Gastrocnemius medialis (tissue), 4 donors: ENCODE results near the gene HRNR. TPM values are rescaled to one million over a fixed set of nuclear protein-coding genes. Genes with fewer than 3 reads are reported as not detected.
A peak's percentile ranks its signal among the peaks of the same experiment; 100 is the strongest.

Experiments used
- ATAC-seq, 2 donors: fragments of 150-250 bp; one replicate each; pipeline ENCODE4 v1.9.1; 2016
- DNase-seq, 2 donors: peaks; one replicate each; pipeline ENCODE4 v3.0.0-alpha.2; 2019
- H3K27ac ChIP-seq, 4 donors: fragments of 200-600 bp; sonication (generic); 1 replicate in 1 of 4; 2 replicates in 3 of 4; pipeline ENCODE4 v1.5.1; 2016 to 2018; ENCODE audit warnings: mild to moderate bottlenecking in 2 of 4, moderate library complexity in 1 of 4
- H3K27me3 ChIP-seq, 3 donors: fragments of 200-600 bp; sonication (generic) in 2 of 3; 1 replicate in 1 of 3; 2 replicates in 2 of 3; pipeline versions ENCODE4 v1.5.1 to v1.6.0; 2016 to 2019; ENCODE audit warnings: mild to moderate bottlenecking in 1 of 3, moderate library complexity in 1 of 3
- H3K36me3 ChIP-seq, 2 donors: fragments of 200-600 bp; sonication (generic) in 1 of 2; one replicate each; pipeline ENCODE4 v1.5.1; 2017 to 2018
- H3K4me1 ChIP-seq, 2 donors: fragments of 200-600 bp; sonication (generic) in 1 of 2; one replicate each; pipeline ENCODE4 v1.5.1; 2016 to 2017; ENCODE audit warnings: mild to moderate bottlenecking in 2 of 2
- H3K4me3 ChIP-seq, 4 donors: fragments of 200-600 bp; sonication (generic) in 3 of 4; 1 replicate in 1 of 4; 2 replicates in 3 of 4; pipeline ENCODE4 v1.5.1; 2016 to 2019; ENCODE audit warnings: mild to moderate bottlenecking in 2 of 4
- H3K9me3 ChIP-seq, 3 donors: fragments of 200-600 bp; sonication (generic) in 2 of 3; 1 replicate in 1 of 3; 2 replicates in 2 of 3; pipeline ENCODE4 v1.5.1; 2016 to 2019
- POLR2A ChIP-seq, 2 donors: fragments of 450-650 bp; IDR thresholded peaks; one replicate each; pipeline ENCODE4 v1.6.1; 2017; ENCODE audit warnings: antibody characterized with exemption in 2 of 2, mild to moderate bottlenecking in 2 of 2, moderate library complexity in 2 of 2
- in situ Hi-C, 4 donors: fragments of 200-750 bp; cut with MboI; loops; one replicate each; pipeline versions ENCODE4 v1.15.0 to v1.8.0; 2017; ENCODE audit warnings: low sequenced_read_pairs in 4 of 4
- intact Hi-C: fragments of 100-400 bp; cut with DNase I; formaldehyde crosslinking; loops from one replicate; pipeline ENCODE4 v1.15.1; 2023; ENCODE audit warnings: low total_unique reads
- total RNA-seq, 4 donors: library from RNA; depleted of rRNA; stranded (reverse); fragments of >200 nt; gene quantifications; one replicate each; pipeline versions ENCODE4 v1.1.0 to v1.2.3, GENCODE V29; 2016
- TF ChIP-seq, protein P1 (sequence below), 5 experiments: fragments of 450-650 bp in 3 of 5; fragments of 200-600 bp in 2 of 5; sonication (generic) in 2 of 5; IDR thresholded peaks in 4 of 5; conservative IDR thresholded peaks in 1 of 5; 1 replicate in 4 of 5; 2 replicates in 1 of 5; pipeline ENCODE4 v1.5.1; 2016 to 2019; ENCODE audit warnings: antibody characterized with exemption in 5 of 5, mild to moderate bottlenecking in 3 of 5, moderate library complexity in 3 of 5

Gene HRNR
- total RNA-seq, 4 donors from 2014 or later, result not detected

GRCh38 chr1:152185544-152186391 lies 38.2 kb downstream of the HRNR start:
- no peak overlapping the region for H3K27ac ChIP-seq
- no peaks in the 10 kb centered on the region for H3K4me1 ChIP-seq
- peaks cover 0 to 13% (median 6%) of the 10 kb centered on the region in 3 donors for H3K27me3 ChIP-seq
- intact Hi-C loops (loop anchor here (1.0 kb wide), 1 partner anchor 133 kb away; no protein-coding TSS in a partner anchor), in situ Hi-C loops (loop anchor here in 3 of 4 donors (10.0 to 25.0 kb wide), 3 partner anchors 131 to 277 kb away; no protein-coding TSS in a partner anchor)
- no peak overlapping the region for H3K4me3 ChIP-seq
- H3K36me3 ChIP-seq, result no peaks in the 10 kb centered on the region
- no peaks in the 10 kb centered on the region for H3K9me3 ChIP-seq
- DNase-seq (no peak), ATAC-seq (peak in 1 of 2 donors; percentile 53)
- TF ChIP-seq, protein P1, sequence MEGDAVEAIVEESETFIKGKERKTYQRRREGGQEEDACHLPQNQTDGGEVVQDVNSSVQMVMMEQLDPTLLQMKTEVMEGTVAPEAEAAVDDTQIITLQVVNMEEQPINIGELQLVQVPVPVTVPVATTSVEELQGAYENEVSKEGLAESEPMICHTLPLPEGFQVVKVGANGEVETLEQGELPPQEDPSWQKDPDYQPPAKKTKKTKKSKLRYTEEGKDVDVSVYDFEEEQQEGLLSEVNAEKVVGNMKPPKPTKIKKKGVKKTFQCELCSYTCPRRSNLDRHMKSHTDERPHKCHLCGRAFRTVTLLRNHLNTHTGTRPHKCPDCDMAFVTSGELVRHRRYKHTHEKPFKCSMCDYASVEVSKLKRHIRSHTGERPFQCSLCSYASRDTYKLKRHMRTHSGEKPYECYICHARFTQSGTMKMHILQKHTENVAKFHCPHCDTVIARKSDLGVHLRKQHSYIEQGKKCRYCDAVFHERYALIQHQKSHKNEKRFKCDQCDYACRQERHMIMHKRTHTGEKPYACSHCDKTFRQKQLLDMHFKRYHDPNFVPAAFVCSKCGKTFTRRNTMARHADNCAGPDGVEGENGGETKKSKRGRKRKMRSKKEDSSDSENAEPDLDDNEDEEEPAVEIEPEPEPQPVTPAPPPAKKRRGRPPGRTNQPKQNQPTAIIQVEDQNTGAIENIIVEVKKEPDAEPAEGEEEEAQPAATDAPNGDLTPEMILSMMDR (IDR thresholded peaks at IDR 0.05 in 4 of 5, conservative IDR thresholded peaks at IDR 0.05 in 1 of 5), result peak in 4 of 5 experiments; percentile 43 to 66 (median 52)
- no peak for TF ChIP-seq POLR2A (IDR thresholded peaks at IDR 0.05)

- in situ Hi-C loops, result loop anchor here (5.0 to 25.0 kb wide), 5 partner anchors 126 to 279 kb away; no protein-coding TSS in a partner anchor
- TF ChIP-seq, protein P1 (IDR thresholded peaks at IDR 0.05 in 4 of 5, conservative IDR thresholded peaks at IDR 0.05 in 1 of 5), result no peak
- no peak for TF ChIP-seq POLR2A (IDR thresholded peaks at IDR 0.05)
- Histone ChIP-seq H3K4me3 (no peak overlapping the region), H3K27ac (no peak overlapping the region), H3K4me1 (no peaks in the 10 kb centered on the region), H3K36me3 (no peaks in the 10 kb centered on the region), H3K9me3 (no peaks in the 10 kb centered on the region), H3K27me3 (no peaks in the 10 kb centered on the region)
- ATAC-seq (no peak), DNase-seq (no peak)
- intact Hi-C loops, result no loop called here
Observed at GRCh38 chr1:152182944-152183361, 41.0 kb downstream of the HRNR start.

DNA sequence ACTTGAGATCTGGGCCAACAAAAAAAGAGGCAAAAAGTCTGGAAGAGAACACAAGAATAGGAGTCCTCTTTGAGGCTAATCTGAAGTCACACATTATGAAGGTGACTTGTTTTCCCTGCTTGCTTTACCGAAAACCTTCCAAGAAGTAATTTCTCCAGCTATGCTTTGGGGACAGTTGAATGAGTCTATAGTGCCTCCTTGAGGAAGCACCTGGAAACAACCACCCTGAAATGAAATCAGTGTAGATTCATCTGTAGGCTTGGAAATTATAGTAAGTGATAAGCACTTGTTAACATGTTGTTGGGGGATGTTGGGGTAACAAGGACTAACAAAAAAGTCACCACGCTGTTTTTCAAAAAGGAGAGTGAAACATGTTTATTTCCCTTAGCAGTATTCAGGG lies 41.6 kb downstream of the HRNR start:
- ATAC-seq (no peak), DNase-seq (no peak)
- TF ChIP-seq POLR2A (IDR thresholded peaks at IDR 0.05), result no peak
- TF ChIP-seq, protein P1 (IDR thresholded peaks at IDR 0.05 in 4 of 5, conservative IDR thresholded peaks at IDR 0.05 in 1 of 5), result peak in 1 of 5 experiments; percentile 12
- in situ Hi-C loops (loop anchor here (5.0 to 25.0 kb wide), 5 partner anchors 125 to 280 kb away; no protein-coding TSS in a partner anchor), intact Hi-C loops (no loop called here)
- Histone ChIP-seq H3K4me1 (no peaks in the 10 kb centered on the region), H3K9me3 (no peaks in the 10 kb centered on the region), H3K27ac (no peak overlapping the region), H3K4me3 (no peak overlapping the region), H3K36me3 (no peaks in the 10 kb centered on the region), H3K27me3 (no peaks in the 10 kb centered on the region)

- H3K9me3 ChIP-seq, result no peaks in the 10 kb centered on the region
- H3K27me3 ChIP-seq, result peaks cover 0 to 3% (median 0%) of the 10 kb centered on the region in 3 donors
- H3K36me3 ChIP-seq, result no peaks in the 10 kb centered on the region
- TF ChIP-seq, protein P1 (IDR thresholded peaks at IDR 0.05 in 4 of 5, conservative IDR thresholded peaks at IDR 0.05 in 1 of 5), result no peak
- TF ChIP-seq POLR2A (IDR thresholded peaks at IDR 0.05), result no peak
- in situ Hi-C loops, result loop anchor here in 2 of 4 donors (25.0 kb wide), 1 partner anchor 283 kb away; no protein-coding TSS in a partner anchor
- H3K4me1 ChIP-seq, result no peaks in the 10 kb centered on the region
- H3K27ac ChIP-seq, result no peak overlapping the region
- intact Hi-C loops, result no loop called here
- no peak overlapping the region for H3K4me3 ChIP-seq
- DNase-seq (no peak), ATAC-seq (no peak)
Observed at GRCh38 chr1:152179566-152179965, 44.4 kb downstream of the HRNR start.
